ENCODE data around the gene ELOVL6. TPM values are rescaled to one million over a fixed set of nuclear protein-coding genes. Genes with fewer than 3 reads are reported as not detected.

Gene ELOVL6
- total and polyA plus RNA-seq, 3 donors from 2014 or later = 1.3 to 3.5 (median 1.5) TPM

- intact Hi-C loops (cut with DNase I; ENCODE audit: low total_unique reads) = no loop called here
- TF ChIP-seq CTCF (IDR thresholded peaks at IDR 0.05) (no peak), POLR2A (IDR thresholded peaks at IDR 0.05) (no peak)
- no peaks in the 10 kb centered on the region for H3K9me3 ChIP-seq
- H3K27me3 ChIP-seq = no peaks in the 10 kb centered on the region
- 90 to 98% methylated on average over 1 of the region's 1 CpG for WGBS, 2 donors
- H3K27ac ChIP-seq = no peak overlapping the region
- no peak overlapping the region for H3K4me3 ChIP-seq
- H3K36me3 ChIP-seq (ENCODE audit: low read depth, missing control alignments) = no peaks in the 10 kb centered on the region
- DNase-seq = no peak
- H3K4me1 ChIP-seq = no peaks in the 10 kb centered on the region
These were observed 89.5 kb downstream of the ELOVL6 start for GRCh38 chr4:110108960-110109359.

GRCh38 chr4:110108422-110108821 lies 90.0 kb downstream of the ELOVL6 start:
- H3K36me3 ChIP-seq (ENCODE audit: low read depth, missing control alignments) = no peaks in the 10 kb centered on the region
- H3K4me1 ChIP-seq = no peaks in the 10 kb centered on the region
- no peaks in the 10 kb centered on the region for H3K27me3 ChIP-seq
- intact Hi-C loops (cut with DNase I; ENCODE audit: low total_unique reads) = no loop called here
- TF ChIP-seq POLR2A (IDR thresholded peaks at IDR 0.05) (no peak), CTCF (IDR thresholded peaks at IDR 0.05) (no peak)
- no peak overlapping the region for H3K4me3 ChIP-seq
- no peak for DNase-seq
- 86 to 89% methylated on average over 3 of the region's 3 CpGs for WGBS, 2 donors
- no peak overlapping the region for H3K27ac ChIP-seq
- H3K9me3 ChIP-seq = no peaks in the 10 kb centered on the region

GRCh38 chr4:110107866-110108265 lies 90.5 kb downstream of the ELOVL6 start:
- Histone ChIP-seq H3K9me3 (no peaks in the 10 kb centered on the region), H3K27me3 (no peaks in the 10 kb centered on the region), H3K27ac (no peak overlapping the region), H3K36me3 (ENCODE audit: low read depth, missing control alignments) (no peaks in the 10 kb centered on the region), H3K4me3 (no peak overlapping the region), H3K4me1 (no peaks in the 10 kb centered on the region)
- TF ChIP-seq CTCF (IDR thresholded peaks at IDR 0.05) (no peak), POLR2A (IDR thresholded peaks at IDR 0.05) (no peak)
- DNase-seq = no peak
- intact Hi-C loops (cut with DNase I; ENCODE audit: low total_unique reads) = no loop called here

- TF ChIP-seq POLR2A (IDR thresholded peaks at IDR 0.05) (no peak), CTCF (IDR thresholded peaks at IDR 0.05) (no peak)
- Histone ChIP-seq H3K27ac (no peak overlapping the region), H3K27me3 (no peaks in the 10 kb centered on the region), H3K4me1 (no peaks in the 10 kb centered on the region), H3K9me3 (no peaks in the 10 kb centered on the region), H3K36me3 (ENCODE audit: low read depth, missing control alignments) (no peaks in the 10 kb centered on the region), H3K4me3 (no peak overlapping the region)
- DNase-seq = no peak
- intact Hi-C loops (cut with DNase I; ENCODE audit: low total_unique reads) = no loop called here
- WGBS, 2 donors = 81 to 84% methylated on average over 1 of the region's 1 CpG
These were observed 91.5 kb downstream of the ELOVL6 start for GRCh38 chr4:110106931-110107296.

GRCh38 chr4:110104661-110105060 lies 93.8 kb downstream of the ELOVL6 start:
- intact Hi-C loops (cut with DNase I; ENCODE audit: low total_unique reads) = no loop called here
- TF ChIP-seq POLR2A (IDR thresholded peaks at IDR 0.05) (no peak), CTCF (IDR thresholded peaks at IDR 0.05) (no peak)
- H3K4me3 ChIP-seq = no peak overlapping the region
- whole genome bisulfite sequencing, 2 donors = 78 to 89% methylated on average over 2 of the region's 2 CpGs
- no peak overlapping the region for H3K27ac ChIP-seq
- DNase-seq = no peak
- no peaks in the 10 kb centered on the region for H3K9me3 ChIP-seq
- H3K27me3 ChIP-seq = no peaks in the 10 kb centered on the region
- H3K36me3 ChIP-seq (ENCODE audit: low read depth, missing control alignments) = no peaks in the 10 kb centered on the region
- H3K4me1 ChIP-seq = no peaks in the 10 kb centered on the region

Data from testis (tissue), 3 donors.